Keratinocyte (primary cell): ENCODE results near the gene IGFL2.

ENCODE experiments used
- EZH2 ChIP-seq: IDR thresholded peaks from one replicate; pipeline ENCODE4 v1.6.1; 2012; ENCODE audit warnings: inconsistent platforms, mild to moderate bottlenecking, low read length, moderate library complexity
- TF ChIP-seq, protein P1 (sequence below), 3 experiments: IDR thresholded peaks in 1 of 3; conservative IDR thresholded peaks in 1 of 3; optimal IDR thresholded peaks in 1 of 3; 2 replicates in 2 of 3; 3 replicates in 1 of 3; pipeline versions ENCODE3 to v1.5.1; 2011; ENCODE audit warnings: low read length in 3 of 3, mild to moderate bottlenecking in 3 of 3, moderate library complexity in 2 of 3, control low read depth in 1 of 3, inconsistent platforms in 1 of 3; ENCODE audit not compliant: insufficient read depth in 2 of 3; ENCODE audit errors: extremely low read depth in 1 of 3

DNA sequence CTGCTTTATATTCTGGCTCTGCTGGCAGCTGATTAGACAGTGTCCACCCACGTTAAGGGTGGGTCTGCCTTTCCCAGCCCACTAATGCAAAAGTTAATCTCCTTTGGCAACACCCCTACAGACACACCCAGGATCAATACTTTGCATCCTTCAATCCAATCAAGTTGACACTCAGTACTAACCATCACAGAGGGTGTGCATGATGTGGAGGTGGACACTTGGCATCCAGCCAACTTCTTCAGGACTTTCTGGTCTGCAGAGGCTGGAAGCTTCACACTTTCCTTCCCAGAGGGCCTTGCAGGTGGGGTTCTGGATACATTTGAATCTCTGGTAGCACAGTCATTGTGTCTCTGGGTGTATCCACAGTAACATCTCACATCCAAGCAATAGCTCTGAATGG is 62.6 kb downstream of the IGFL2 start:
- TF ChIP-seq, protein P1, sequence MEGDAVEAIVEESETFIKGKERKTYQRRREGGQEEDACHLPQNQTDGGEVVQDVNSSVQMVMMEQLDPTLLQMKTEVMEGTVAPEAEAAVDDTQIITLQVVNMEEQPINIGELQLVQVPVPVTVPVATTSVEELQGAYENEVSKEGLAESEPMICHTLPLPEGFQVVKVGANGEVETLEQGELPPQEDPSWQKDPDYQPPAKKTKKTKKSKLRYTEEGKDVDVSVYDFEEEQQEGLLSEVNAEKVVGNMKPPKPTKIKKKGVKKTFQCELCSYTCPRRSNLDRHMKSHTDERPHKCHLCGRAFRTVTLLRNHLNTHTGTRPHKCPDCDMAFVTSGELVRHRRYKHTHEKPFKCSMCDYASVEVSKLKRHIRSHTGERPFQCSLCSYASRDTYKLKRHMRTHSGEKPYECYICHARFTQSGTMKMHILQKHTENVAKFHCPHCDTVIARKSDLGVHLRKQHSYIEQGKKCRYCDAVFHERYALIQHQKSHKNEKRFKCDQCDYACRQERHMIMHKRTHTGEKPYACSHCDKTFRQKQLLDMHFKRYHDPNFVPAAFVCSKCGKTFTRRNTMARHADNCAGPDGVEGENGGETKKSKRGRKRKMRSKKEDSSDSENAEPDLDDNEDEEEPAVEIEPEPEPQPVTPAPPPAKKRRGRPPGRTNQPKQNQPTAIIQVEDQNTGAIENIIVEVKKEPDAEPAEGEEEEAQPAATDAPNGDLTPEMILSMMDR (optimal IDR thresholded peaks at IDR 0.05 in 1 of 3, IDR thresholded peaks at IDR 0.05 in 1 of 3, conservative IDR thresholded peaks at IDR 0.05 in 1 of 3; ENCODE audit: extremely low read depth in 1 of 3, insufficient read depth in 2 of 3, low read length in 3 of 3) = no peak
- TF ChIP-seq EZH2 = no peak
